Liver (tissue), 9 donors: ENCODE results near the gene B4GALT1. TPM values are rescaled to one million over a fixed set of nuclear protein-coding genes. Genes with fewer than 3 reads are reported as not detected.
A peak's percentile ranks its signal among the peaks of the same experiment; 100 is the strongest.

ENCODE experiments used
- DNase-seq: peaks from one replicate; pipeline ENCODE4 v3.0.0-alpha.2; 2017; ENCODE audit warnings: low spot score
- H3K27ac ChIP-seq, 2 donors: one replicate each; pipeline ENCODE4 v1.7.0; 2013; ENCODE audit warnings: inconsistent platforms in 2 of 2, low read length in 2 of 2, control low read depth in 1 of 2, low read depth in 1 of 2, mild to moderate bottlenecking in 1 of 2
- H3K27me3 ChIP-seq, 4 donors: one replicate each; pipeline versions ENCODE4 v1.6.1 to v1.7.0; 2013; ENCODE audit warnings: low read length in 3 of 4, inconsistent platforms in 1 of 4, mild to moderate bottlenecking in 1 of 4, moderate library complexity in 1 of 4; ENCODE audit not compliant: control insufficient read depth in 4 of 4, insufficient read depth in 4 of 4
- H3K36me3 ChIP-seq, 4 donors: one replicate each; pipeline versions ENCODE4 v1.6.1 to v1.7.0; 2013; ENCODE audit warnings: low read length in 3 of 4, mild to moderate bottlenecking in 3 of 4, low read depth in 1 of 4, moderate library complexity in 1 of 4; ENCODE audit not compliant: control insufficient read depth in 4 of 4, insufficient read depth in 3 of 4
- H3K4me1 ChIP-seq, 4 donors: one replicate each; pipeline versions ENCODE4 v1.6.1 to v1.7.0; 2013; ENCODE audit warnings: low read length in 3 of 4, mild to moderate bottlenecking in 3 of 4, moderate library complexity in 1 of 4; ENCODE audit not compliant: control insufficient read depth in 4 of 4, insufficient read depth in 4 of 4
- H3K4me3 ChIP-seq, 3 donors: one replicate each; pipeline versions ENCODE4 v1.6.1 to v1.7.0; 2013; ENCODE audit warnings: low read length in 3 of 3, control low read depth in 1 of 3, low read depth in 1 of 3, mild to moderate bottlenecking in 1 of 3
- H3K9ac ChIP-seq, 2 donors: one replicate each; pipeline ENCODE4 v1.7.0; 2013; ENCODE audit warnings: low read length in 2 of 2, mild to moderate bottlenecking in 2 of 2, moderate library complexity in 2 of 2, control low read depth in 1 of 2, low read depth in 1 of 2
- H3K9me3 ChIP-seq, 4 donors: one replicate each; pipeline versions ENCODE4 v1.6.1 to v1.7.0; 2013; ENCODE audit warnings: low read length in 3 of 4; ENCODE audit not compliant: control insufficient read depth in 4 of 4
- EGR1 ChIP-seq, 2 donors: IDR thresholded peaks; 2 replicates each; pipeline ENCODE4 v1.6.1; 2016 to 2018; ENCODE audit warnings: antibody characterized with exemption in 2 of 2, low read depth in 2 of 2
- FOXA1 ChIP-seq: IDR thresholded peaks from 2 replicates; pipeline ENCODE4 v1.6.1; 2016; ENCODE audit warnings: antibody characterized with exemption
- FOXA2 ChIP-seq: IDR thresholded peaks from 2 replicates; pipeline ENCODE4 v1.6.1; 2016; ENCODE audit warnings: antibody characterized with exemption
- GABPA ChIP-seq, 2 donors: IDR thresholded peaks in 1 of 2; conservative IDR thresholded peaks in 1 of 2; 2 replicates each; pipeline ENCODE4 v1.6.1; 2016; ENCODE audit warnings: antibody characterized with exemption in 2 of 2, mild to moderate bottlenecking in 1 of 2, moderate library complexity in 1 of 2
- HNF4A ChIP-seq, 2 donors: conservative IDR thresholded peaks; 2 replicates each; pipeline ENCODE4 v1.6.1; 2016; ENCODE audit warnings: antibody characterized with exemption in 2 of 2, mild to moderate bottlenecking in 2 of 2
- HNF4G ChIP-seq: IDR thresholded peaks from 2 replicates; pipeline ENCODE4 v1.6.1; 2016; ENCODE audit warnings: antibody characterized with exemption
- JUND ChIP-seq, 2 donors: IDR thresholded peaks; 2 replicates each; pipeline ENCODE4 v1.6.1; 2016; ENCODE audit warnings: antibody characterized with exemption in 2 of 2
- NR2F2 ChIP-seq: IDR thresholded peaks from 2 replicates; pipeline ENCODE4 v1.6.1; 2016; ENCODE audit warnings: antibody characterized with exemption
- RAD21 ChIP-seq, 2 donors: IDR thresholded peaks; 2 replicates each; pipeline ENCODE4 v1.6.1; 2016; ENCODE audit warnings: antibody characterized with exemption in 2 of 2, mild to moderate bottlenecking in 2 of 2
- RXRA ChIP-seq, 2 donors: IDR thresholded peaks; 2 replicates each; pipeline ENCODE4 v1.6.1; 2017 to 2018; ENCODE audit warnings: antibody characterized with exemption in 2 of 2, mild to moderate bottlenecking in 1 of 2
- SP1 ChIP-seq: IDR thresholded peaks from 2 replicates; pipeline ENCODE4 v1.6.1; 2018; ENCODE audit warnings: antibody characterized with exemption, mild to moderate bottlenecking
- TAF1 ChIP-seq: conservative IDR thresholded peaks from 2 replicates; pipeline ENCODE4 v1.6.1; 2016; ENCODE audit warnings: antibody characterized with exemption, mild to moderate bottlenecking
- YY1 ChIP-seq: IDR thresholded peaks from 2 replicates; pipeline ENCODE4 v1.6.1; 2016; ENCODE audit warnings: antibody characterized with exemption, mild to moderate bottlenecking
- WGBS: extraction: QIAGEN DNeasy Blood & Tissue Kit; methylation state at CpG from one replicate; pipeline ENCODE4 v1.1.7; 2013; 5-methylcytosine and 5-hydroxymethylcytosine counted together
- polyA plus RNA-seq, 2 donors: library from polyadenylated mRNA; stranded (reverse) in 1 of 2; unstranded in 1 of 2; fragments of 200-250 nt in 1 of 2; fragments of >200 nt in 1 of 2; fragmentation: Nextera tagmentation in 1 of 2; extraction: Ambion mirVana in 1 of 2; gene quantifications; one replicate each; pipeline versions ENCODE4 v1.2.1 to v1.2.3, GENCODE V29; 2013 to 2015
- total RNA-seq, 2 donors: library from RNA; depleted of rRNA; stranded (reverse); fragments of >200 nt; gene quantifications; one replicate each; pipeline ENCODE4 v1.2.3, GENCODE V29; 2014
- TF ChIP-seq, protein P1 (sequence below): IDR thresholded peaks from 2 replicates; pipeline ENCODE4 v1.6.1; 2016; ENCODE audit warnings: antibody characterized with exemption
- TF ChIP-seq, protein P2 (sequence below): IDR thresholded peaks from 2 replicates; pipeline ENCODE4 v1.6.1; 2016; ENCODE audit warnings: antibody characterized with exemption
- TF ChIP-seq, protein P3 (sequence below): fragments of 150-350 bp; IDR thresholded peaks from 2 replicates; pipeline ENCODE4 v1.5.1; 2017; ENCODE audit warnings: improper control_type of control experiment, low read depth, low read length; ENCODE audit not compliant: missing input control
- TF ChIP-seq, protein P4 (sequence below): IDR thresholded peaks from 2 replicates; pipeline ENCODE4 v1.6.1; 2016; ENCODE audit warnings: antibody characterized with exemption, mild to moderate bottlenecking
- TF ChIP-seq, protein P5 (sequence below): IDR thresholded peaks from 2 replicates; pipeline ENCODE4 v1.6.1; 2016; ENCODE audit warnings: antibody characterized with exemption
- donor health status: healthy.
- donor health status: healthy.
- donor health status: healthy.
- donor health status: healthy.
- donor health status: healthy.

B4GALT1 gene
- total and polyA plus RNA-seq, 4 donors, result 25.9 to 59.8 (median 42.7) TPM

DNA sequence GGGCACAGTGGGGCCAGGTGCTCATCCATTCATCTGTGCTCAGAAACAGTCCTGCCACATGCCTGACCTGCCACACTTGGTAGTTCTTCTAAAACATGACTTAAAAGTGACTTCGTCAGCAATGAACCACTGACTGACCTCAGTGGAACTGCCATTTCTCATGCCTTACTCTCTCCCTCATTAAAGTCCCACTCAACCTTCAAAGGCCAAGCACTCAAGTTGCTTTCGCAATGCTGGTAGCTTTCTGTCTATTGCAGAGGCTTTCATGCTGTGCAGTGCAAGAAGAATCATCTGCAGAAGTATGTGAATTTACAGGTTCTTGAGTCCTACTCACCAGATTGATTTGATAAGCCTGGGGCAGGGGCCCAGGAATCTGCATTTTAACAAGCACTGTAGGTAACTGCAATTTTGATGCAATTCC, 23.9 kb downstream of the B4GALT1 start:
- TF ChIP-seq, protein P1, sequence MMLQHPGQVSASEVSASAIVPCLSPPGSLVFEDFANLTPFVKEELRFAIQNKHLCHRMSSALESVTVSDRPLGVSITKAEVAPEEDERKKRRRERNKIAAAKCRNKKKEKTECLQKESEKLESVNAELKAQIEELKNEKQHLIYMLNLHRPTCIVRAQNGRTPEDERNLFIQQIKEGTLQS, result no peak
- TF ChIP-seq RAD21 (IDR thresholded peaks at IDR 0.05), result peak in 1 of 2 donors; percentile 2
- TF ChIP-seq NR2F2, result no peak
- TF ChIP-seq YY1, result no peak
- Histone ChIP-seq H3K9me3 (no peaks in the 10 kb centered on the region), H3K4me1 (peaks cover 40 to 83% (median 70%) of the 10 kb centered on the region in 4 donors), H3K9ac (no peak overlapping the region), H3K27me3 (no peaks in the 10 kb centered on the region), H3K36me3 (peaks cover 0 to 8% (median 2%) of the 10 kb centered on the region in 4 donors), H3K4me3 (no peak overlapping the region), H3K27ac (peak overlapping the region in 1 of 2 donors; percentile 1)
- DNase-seq, result no peak
- WGBS, result 88% methylated on average over 2 of the region's 2 CpGs

DNA sequence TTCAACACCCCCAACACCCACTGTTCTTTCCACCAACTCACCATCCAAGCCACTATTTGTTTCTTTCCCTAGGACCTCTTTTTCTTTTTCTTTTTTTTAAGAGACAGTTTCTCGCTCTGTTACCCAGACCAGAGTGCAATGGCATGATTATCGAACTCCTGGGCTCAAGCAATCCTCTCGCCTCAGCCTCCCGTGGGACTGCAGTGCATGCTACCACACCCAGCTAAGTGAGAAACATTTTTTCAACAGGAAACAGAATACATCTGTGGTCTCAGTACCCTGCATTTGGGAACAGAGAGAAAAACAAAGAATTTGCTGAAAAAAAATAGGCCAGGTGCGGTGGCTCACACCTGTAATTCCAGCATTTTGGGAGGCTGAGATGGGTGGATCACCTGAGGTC, 24.6 kb downstream of the B4GALT1 start:
- WGBS, result 88% methylated on average over 5 of the region's 5 CpGs
- TF ChIP-seq TAF1, result no peak
- no peak for TF ChIP-seq FOXA2
- peaks cover 46 to 87% (median 76%) of the 10 kb centered on the region in 4 donors for H3K4me1 ChIP-seq
- no peaks in the 10 kb centered on the region for H3K9me3 ChIP-seq
- DNase-seq, result no peak
- no peak overlapping the region for H3K9ac ChIP-seq
- H3K4me3 ChIP-seq, result no peak overlapping the region
- H3K27me3 ChIP-seq, result no peaks in the 10 kb centered on the region
- H3K36me3 ChIP-seq, result peaks cover 0 to 8% (median 2%) of the 10 kb centered on the region in 4 donors
- H3K27ac ChIP-seq, result no peak overlapping the region

DNA sequence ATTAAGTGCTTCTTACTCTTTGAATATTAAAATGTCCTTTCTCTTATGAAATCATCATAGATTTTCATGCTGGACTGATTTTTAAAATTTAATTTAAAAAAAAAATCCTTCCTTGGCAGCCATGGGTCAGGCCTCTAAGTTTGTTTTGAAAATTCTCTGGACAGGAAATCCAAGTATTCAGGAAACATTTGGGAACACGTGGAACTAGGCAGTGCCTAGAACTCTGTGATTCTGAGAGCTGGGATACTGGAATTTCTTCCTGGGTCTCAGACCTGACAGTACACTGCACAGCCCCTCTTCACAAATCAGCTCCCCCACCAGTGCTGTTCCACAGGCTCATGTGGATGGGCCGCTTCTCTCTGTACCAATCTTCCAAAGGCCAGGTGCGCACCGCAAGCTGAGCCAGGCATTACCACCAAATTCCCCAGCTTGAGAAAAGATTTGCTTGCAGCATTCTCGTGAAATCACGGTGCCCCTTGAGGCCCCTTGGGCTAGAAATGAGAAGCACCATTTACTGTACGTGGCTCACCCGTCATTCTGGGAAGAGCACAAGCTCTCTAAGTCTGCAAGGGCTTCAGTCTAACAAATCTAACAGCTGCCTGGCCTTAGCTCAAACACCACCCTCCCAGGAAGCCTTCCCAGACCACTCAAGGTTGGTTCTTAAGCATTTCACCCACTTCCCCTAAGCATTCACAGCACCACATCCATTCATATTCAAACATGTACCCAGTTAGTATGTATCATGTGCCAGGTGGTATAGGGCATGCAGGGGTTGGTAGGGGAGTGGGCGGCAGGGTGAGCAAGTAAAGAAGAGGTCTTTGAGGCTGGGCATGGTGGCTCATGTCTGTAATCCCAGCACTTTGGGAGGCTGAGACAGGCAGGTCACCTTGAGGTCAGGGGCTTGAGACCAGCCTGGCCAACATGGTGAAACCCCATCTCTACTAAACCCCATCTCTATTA, 26.5 kb downstream of the B4GALT1 start:
- WGBS, result 70% methylated on average over 9 of the region's 9 CpGs
- H3K4me1 ChIP-seq, result peaks cover 48 to 92% (median 86%) of the 10 kb centered on the region in 4 donors
- no peaks in the 10 kb centered on the region for H3K27me3 ChIP-seq
- peak overlapping the region; percentile 77 to 81 for H3K27ac ChIP-seq
- peaks cover 0 to 8% (median 0%) of the 10 kb centered on the region in 4 donors for H3K36me3 ChIP-seq
- no peaks in the 10 kb centered on the region for H3K9me3 ChIP-seq
- no peak for DNase-seq
- TF ChIP-seq EGR1 (IDR thresholded peaks at IDR 0.05; ENCODE audit: low read depth in 2 of 2) (no peak), HNF4A (conservative IDR thresholded peaks at IDR 0.05) (no peak), NR2F2 (no peak), FOXA2 (no peak), RAD21 (IDR thresholded peaks at IDR 0.05) (no peak), HNF4G (no peak), YY1 (no peak), RXRA (IDR thresholded peaks at IDR 0.05) (no peak), FOXA1 (no peak), TAF1 (no peak), JUND (IDR thresholded peaks at IDR 0.05) (no peak), GABPA (IDR thresholded peaks at IDR 0.05 in 1 of 2, conservative IDR thresholded peaks at IDR 0.05 in 1 of 2) (no peak), SP1 (no peak)
- TF ChIP-seq, protein P2, sequence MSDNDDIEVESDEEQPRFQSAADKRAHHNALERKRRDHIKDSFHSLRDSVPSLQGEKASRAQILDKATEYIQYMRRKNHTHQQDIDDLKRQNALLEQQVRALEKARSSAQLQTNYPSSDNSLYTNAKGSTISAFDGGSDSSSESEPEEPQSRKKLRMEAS, result no peak
- TF ChIP-seq, protein P3, sequence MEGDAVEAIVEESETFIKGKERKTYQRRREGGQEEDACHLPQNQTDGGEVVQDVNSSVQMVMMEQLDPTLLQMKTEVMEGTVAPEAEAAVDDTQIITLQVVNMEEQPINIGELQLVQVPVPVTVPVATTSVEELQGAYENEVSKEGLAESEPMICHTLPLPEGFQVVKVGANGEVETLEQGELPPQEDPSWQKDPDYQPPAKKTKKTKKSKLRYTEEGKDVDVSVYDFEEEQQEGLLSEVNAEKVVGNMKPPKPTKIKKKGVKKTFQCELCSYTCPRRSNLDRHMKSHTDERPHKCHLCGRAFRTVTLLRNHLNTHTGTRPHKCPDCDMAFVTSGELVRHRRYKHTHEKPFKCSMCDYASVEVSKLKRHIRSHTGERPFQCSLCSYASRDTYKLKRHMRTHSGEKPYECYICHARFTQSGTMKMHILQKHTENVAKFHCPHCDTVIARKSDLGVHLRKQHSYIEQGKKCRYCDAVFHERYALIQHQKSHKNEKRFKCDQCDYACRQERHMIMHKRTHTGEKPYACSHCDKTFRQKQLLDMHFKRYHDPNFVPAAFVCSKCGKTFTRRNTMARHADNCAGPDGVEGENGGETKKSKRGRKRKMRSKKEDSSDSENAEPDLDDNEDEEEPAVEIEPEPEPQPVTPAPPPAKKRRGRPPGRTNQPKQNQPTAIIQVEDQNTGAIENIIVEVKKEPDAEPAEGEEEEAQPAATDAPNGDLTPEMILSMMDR, result no peak
- TF ChIP-seq, protein P4, sequence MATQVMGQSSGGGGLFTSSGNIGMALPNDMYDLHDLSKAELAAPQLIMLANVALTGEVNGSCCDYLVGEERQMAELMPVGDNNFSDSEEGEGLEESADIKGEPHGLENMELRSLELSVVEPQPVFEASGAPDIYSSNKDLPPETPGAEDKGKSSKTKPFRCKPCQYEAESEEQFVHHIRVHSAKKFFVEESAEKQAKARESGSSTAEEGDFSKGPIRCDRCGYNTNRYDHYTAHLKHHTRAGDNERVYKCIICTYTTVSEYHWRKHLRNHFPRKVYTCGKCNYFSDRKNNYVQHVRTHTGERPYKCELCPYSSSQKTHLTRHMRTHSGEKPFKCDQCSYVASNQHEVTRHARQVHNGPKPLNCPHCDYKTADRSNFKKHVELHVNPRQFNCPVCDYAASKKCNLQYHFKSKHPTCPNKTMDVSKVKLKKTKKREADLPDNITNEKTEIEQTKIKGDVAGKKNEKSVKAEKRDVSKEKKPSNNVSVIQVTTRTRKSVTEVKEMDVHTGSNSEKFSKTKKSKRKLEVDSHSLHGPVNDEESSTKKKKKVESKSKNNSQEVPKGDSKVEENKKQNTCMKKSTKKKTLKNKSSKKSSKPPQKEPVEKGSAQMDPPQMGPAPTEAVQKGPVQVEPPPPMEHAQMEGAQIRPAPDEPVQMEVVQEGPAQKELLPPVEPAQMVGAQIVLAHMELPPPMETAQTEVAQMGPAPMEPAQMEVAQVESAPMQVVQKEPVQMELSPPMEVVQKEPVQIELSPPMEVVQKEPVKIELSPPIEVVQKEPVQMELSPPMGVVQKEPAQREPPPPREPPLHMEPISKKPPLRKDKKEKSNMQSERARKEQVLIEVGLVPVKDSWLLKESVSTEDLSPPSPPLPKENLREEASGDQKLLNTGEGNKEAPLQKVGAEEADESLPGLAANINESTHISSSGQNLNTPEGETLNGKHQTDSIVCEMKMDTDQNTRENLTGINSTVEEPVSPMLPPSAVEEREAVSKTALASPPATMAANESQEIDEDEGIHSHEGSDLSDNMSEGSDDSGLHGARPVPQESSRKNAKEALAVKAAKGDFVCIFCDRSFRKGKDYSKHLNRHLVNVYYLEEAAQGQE, result no peak
- TF ChIP-seq, protein P5, sequence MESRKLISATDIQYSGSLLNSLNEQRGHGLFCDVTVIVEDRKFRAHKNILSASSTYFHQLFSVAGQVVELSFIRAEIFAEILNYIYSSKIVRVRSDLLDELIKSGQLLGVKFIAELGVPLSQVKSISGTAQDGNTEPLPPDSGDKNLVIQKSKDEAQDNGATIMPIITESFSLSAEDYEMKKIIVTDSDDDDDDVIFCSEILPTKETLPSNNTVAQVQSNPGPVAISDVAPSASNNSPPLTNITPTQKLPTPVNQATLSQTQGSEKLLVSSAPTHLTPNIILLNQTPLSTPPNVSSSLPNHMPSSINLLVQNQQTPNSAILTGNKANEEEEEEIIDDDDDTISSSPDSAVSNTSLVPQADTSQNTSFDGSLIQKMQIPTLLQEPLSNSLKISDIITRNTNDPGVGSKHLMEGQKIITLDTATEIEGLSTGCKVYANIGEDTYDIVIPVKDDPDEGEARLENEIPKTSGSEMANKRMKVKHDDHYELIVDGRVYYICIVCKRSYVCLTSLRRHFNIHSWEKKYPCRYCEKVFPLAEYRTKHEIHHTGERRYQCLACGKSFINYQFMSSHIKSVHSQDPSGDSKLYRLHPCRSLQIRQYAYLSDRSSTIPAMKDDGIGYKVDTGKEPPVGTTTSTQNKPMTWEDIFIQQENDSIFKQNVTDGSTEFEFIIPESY, result no peak
- TF ChIP-seq, protein P1, result no peak
- peak overlapping the region in 1 of 2 donors; percentile 33 for H3K9ac ChIP-seq
- no peak overlapping the region for H3K4me3 ChIP-seq
